DMS79 treated with DMSO at 0.1 percent for 48 hours (cell line): ENCODE data around the gene UNC5A.

Experiments used
- DNase-seq: peaks from one replicate; lab custom pipeline; 2025; lab: John Stamatoyannopoulos, UW

Gene UNC5A

GRCh38 chr5:176821441-176821840, 11.1 kb downstream of the UNC5A start:
- no peak for DNase-seq

- DNase-seq: peak; percentile 48
These were observed 11.9 kb downstream of the UNC5A start for GRCh38 chr5:176822041-176822792.

- peak; percentile 36 for DNase-seq
These were observed 12.6 kb downstream of the UNC5A start for GRCh38 chr5:176822793-176823481.

- DNase-seq: no peak
These were observed 13.6 kb downstream of the UNC5A start for GRCh38 chr5:176823869-176824412.

GRCh38 chr5:176824604-176825003, 14.2 kb downstream of the UNC5A start:
- no peak for DNase-seq

DNA sequence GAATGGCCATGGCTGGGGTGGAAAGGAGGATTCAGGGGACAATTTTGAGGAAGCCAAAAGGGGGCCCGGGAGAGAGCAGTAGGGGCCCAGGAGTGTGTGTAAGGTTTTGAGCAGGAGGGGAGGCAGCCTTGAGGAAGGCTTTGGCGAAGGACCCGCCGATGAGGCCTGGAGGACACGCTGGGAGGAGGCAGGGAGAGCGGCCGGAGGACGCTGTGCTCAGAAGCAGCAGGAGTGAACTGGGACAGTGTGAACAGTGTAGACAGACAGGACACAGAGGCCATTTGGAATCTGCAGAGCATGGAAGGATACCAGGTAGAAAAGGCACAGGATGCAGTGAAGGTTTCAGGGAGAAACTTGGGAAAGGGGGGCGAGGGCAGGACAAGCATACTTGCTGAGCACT, 14.9 kb downstream of the UNC5A start:
- no peak for DNase-seq

DNA sequence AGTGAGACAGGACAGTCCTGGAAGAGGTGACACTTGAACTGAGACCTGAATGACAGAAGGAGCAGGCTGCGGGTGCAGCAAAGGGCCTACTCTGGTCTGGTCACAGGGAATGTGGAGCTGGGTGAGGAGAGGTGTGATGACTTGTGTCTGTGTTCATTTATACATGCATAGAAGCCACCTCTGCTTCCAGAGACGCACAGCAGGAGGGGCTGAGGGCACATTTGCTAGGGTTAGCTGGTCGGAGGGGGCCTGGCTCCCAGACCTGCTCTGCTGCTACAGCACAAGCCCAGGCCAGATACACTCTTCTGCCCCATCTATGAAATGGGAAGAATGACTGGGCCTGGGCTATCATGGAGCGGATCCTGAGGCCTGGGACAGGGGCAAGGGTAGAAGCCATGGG, 15.6 kb downstream of the UNC5A start:
- no peak for DNase-seq

DNA sequence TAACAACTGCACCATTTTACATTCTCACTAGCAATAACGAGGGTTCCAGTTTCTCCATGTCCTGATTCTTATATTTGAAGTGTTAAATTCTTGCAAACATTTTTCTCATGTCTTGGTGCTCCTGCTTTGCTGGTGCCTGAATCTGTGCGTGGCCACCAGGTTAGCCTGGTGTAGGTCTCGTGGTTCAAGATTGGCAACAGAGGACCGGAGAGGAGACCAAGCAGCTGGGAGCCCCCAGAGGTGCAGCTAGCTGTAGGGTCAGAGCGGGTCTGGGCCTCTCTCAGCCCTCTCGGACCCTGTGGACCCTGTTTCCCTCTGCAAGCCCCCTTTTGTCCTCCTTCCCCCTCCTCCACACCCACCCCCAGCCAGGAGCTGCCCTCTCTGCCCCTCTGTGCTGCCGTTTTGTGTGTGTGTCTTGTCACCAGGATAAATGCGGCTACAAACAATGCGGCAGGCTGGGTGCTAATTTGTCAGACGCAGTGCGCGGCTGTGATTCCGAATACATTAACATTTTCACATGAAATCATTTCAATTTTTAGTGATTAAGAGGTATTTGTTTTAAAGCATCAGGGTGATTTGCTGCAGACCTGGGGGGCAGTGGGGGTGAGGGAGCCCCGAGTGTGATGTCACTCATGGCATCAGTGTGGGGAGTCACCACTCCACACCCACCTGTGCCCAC, 17.5 kb downstream of the UNC5A start:
- DNase-seq: no peak

DNA sequence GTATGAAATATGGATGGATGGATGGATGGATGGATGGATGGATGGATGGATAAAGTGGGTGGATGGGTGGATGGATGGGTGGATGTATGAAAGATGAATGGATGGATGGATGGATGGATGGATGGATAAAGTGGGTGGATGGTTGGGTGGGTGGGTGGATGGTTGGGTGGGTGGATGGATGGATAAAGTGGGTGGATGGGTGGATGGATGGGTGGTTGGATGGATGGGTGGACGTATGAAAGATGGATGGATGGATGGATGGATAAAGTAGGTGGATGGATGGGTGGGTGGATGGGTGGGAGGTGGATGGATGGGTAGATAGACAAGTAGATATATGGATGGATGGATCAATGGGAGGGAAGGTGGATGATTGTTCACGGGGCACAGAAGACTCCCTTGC, 19.0 kb downstream of the UNC5A start:
- no peak for DNase-seq

- DNase-seq: no peak
These were observed 20.1 kb downstream of the UNC5A start for GRCh38 chr5:176830422-176830994.

DNA sequence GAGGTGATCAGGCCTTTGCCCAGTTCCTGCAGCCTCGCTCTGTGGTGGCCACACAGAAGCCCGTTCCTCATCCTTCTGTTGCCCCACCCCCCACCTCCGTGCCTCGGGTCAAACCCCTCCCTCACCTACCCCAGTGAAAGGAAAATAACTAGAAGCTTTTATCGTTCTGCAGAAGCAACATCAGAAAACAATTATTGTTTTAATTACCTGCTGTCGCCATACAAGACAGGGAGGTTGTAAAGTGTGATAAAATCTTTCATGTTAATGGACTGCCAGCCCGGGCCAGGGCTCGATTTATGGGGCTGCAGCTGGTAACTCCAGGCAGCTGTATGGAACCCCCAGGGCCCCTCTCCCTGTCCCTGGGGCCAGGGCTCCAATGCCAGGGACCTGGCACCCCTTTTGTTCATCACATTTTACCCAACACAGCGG, 20.6 kb downstream of the UNC5A start:
- DNase-seq: no peak

- no peak for DNase-seq
These were observed 21.1 kb downstream of the UNC5A start for GRCh38 chr5:176831425-176831824.

GRCh38 chr5:176832162-176832561, 21.8 kb downstream of the UNC5A start:
- no peak for DNase-seq

GRCh38 chr5:176833286-176833685, 22.9 kb downstream of the UNC5A start:
- no peak for DNase-seq

DNA sequence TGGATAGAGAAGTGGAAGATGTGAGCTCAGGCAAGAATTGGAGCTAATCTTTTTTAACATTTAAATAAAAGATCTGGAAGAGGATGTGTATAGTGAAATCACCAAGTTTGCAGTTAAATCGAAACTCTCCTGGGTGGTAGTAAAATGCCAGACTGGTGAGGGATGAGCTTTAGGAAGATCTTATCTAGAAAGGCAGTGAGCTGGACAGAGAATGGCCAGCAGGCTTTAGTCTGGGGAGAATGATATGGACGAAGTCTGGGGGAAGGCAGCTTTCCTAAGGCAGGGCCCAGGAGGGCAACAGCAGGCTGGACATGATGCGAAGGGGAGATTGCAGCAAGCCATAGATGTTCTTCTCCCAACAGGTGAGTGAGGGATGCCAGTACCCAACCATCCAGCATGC, 25.6 kb downstream of the UNC5A start:
- no peak for DNase-seq

DNA sequence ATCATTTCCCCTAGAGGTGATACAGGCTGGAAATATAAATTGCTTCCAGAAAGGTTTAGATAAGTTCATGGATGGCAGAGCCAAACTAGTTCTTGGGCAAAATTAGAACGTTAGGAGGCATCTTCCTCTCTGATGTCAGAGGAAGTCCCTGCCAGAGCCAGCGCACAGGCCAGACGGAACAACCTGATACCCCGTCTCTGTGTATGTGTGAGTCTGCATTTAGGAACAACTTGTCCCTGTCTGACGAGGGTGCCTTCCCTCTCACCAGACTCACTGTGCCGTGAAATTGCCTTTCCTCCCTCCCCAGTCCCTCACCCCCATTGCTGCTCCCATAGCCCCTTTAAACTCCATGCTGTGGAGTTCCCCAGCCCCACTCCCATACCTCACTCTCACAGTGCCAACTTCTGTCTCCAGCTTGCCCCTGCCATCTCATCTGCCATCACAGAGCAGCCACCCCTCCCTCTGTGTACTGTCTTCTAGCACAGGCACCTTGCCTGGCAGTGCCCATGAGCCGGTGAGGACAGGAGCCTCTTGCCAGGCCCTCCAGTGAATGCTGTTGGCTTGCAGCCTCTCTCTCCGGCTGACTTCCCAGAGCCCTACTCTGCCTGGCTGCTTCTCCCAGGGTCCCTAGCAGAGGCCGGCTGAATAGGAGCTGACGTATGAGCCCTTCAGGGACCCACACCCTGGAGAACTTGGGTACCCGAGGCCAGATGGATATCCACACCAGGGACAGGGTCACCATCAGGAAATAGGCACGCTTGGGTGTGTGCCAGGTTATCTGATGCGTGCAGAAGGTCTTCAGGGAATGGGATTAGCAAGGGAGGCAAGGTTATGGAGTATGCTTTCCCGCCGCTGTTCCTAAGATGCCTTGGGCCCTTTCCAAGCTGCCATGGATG, 26.7 kb downstream of the UNC5A start:
- peak; percentile 71 for DNase-seq

DNA sequence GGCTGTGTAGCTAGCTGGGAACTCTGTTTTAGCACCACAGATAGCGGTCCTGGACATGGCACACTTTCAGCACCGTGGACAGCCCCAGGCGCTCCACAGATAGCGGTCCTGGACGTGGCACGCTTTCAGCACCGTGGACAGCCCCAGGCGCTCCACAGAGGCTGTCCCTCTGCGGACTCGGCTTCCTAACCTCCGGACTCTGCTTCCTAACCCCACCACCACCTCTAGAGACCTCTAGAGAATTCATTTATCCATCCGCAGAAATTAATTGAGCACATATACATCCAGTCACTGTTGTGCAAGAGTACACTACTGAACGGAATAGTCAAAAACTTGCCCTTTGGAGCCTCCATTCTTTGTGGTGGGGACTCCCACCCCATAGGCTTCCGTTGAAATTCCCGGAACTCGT, 27.4 kb downstream of the UNC5A start:
- no peak for DNase-seq

DNA sequence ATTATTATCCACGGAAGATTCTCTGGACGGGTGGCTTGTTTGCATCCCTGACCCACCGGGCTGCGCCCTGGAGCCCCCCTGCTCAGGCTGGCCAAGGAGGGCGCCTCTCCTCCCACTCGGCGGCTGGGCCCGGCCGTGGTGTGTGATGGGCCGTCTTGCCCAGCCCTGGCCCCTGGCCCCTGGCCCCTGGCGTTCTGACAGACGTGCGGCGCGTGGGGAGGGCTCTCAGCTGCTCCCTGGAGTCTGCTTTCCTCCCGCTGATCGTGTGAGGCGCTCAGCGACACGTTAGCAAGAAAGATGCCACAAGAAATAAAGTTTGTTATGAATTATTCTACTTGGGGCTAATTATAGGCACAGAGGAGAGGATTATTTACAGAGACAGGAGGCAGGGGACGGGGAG, 33.3 kb downstream of the UNC5A start:
- DNase-seq: no peak

- DNase-seq: no peak
These were observed 33.9 kb downstream of the UNC5A start for GRCh38 chr5:176844281-176844680.

DNA sequence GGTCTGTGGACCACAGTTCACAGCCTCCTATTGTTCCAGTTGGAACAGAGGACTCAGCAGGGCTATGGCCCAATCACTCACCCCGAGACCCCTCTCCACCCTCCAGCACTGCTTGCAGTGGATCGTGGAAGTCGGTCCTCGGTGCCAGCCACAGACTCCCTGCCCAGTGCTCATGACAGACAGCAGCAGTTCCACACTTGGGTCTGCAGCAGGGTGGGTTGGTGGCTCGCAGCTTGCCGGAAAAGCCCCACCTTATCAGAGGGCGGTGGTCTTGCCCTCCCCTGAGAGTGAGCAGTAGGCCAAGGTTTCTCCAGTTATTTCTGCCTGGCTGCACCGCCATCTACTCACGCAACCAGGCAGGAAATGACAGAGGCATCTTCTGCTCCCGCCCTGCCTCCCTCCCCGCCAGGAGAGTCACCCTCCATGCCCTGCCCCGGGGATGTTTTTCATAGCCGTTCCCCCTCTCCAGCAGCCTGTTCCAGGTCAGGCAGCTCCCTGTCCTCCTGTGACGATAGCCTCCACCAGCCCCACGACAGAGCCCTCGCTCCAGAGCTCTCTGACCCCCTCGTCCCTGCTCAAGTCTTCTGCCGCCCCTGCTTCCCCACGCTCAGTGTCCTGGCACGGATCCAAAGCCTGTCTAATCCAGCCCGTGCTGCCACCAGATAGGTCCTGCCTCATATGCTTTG, 34.5 kb downstream of the UNC5A start:
- no peak for DNase-seq

- no peak for DNase-seq
These were observed 35.0 kb downstream of the UNC5A start for GRCh38 chr5:176845392-176845713.
